SIG-M5 treated with dmso at 0.1 percent for 504 hours (cell line): Measurements from ENCODE around the gene CD52.

Experiments used
- DNase-seq: peaks from one replicate; lab custom pipeline; 2025; ENCODE audit not compliant: unreplicated experiment; lab: John Stamatoyannopoulos, UW

The CD52 gene

DNA sequence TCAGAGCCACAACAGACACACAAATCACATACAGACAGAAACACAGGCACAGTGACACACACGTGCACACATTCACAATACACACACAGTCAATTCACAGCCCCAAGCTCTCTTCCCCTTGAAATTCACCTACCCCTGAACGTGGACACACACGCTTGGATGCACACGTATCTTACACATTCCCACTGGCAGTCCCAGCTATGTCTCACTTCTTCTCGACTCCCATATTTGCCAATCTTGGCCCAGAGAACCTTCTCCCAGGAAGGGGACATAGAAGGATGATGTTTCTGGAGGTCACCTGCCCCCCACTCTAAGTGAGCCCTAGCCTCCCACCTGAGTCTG is 34.6 kb downstream of the CD52 start:
- no peak for DNase-seq

GRCh38 chr1:26353210-26353859 is 35.6 kb downstream of the CD52 start:
- no peak for DNase-seq

- peak; percentile 30 for DNase-seq
Measured at GRCh38 chr1:26353976-26354820, 36.4 kb downstream of the CD52 start, which contains the start of gene CRYBG2. CRYBG2 (minus strand) TSS chr1:26354130; CDS start chr1:26346657, 7,473 bp downstream.

DNA sequence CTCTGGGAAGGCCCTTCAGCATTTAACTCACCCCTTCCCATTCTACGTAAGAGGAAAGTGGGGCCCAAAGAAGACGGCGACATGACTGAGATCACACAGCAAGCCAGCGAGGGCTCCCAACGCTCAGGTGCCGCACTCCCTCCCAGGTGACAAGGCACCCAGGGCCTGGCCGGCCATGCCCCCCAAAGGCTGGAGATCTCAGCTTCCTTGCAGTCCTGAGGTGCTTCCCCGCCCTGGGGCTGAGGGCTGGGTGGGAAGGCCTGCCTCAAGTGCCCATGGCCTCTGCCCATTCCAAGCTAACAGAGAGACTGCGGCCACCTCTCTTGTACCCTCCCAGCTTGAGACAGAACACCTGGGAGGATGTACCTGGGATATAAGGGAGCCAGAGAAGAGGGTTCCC is 37.2 kb downstream of the CD52 start:
- DNase-seq, result no peak

- no peak for DNase-seq
Measured at GRCh38 chr1:26356106-26356505, 38.3 kb downstream of the CD52 start.

DNA sequence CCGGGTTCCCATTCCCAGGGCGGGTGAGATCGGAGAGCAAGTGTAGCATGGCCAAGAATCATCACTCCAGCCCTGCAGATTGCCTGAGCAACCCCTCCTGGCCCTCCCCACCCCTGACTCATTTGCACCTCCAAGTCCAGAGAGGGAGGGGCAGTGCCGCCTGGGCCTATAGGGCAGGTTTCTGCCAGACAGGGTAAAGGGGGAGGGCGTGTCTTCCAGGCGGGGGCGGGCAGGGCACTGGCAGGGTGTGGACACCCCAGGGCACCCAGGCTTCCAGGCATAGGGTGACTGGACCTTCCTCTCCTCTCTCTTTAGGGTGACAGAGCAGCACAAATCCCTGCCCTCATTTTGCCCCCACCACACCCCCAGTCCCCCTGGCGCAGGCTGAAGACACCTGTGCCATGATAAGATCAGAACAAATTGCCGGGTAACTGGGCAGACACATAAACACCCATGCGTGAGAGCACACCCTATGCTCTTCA is 39.4 kb downstream of the CD52 start:
- no peak for DNase-seq

DNA sequence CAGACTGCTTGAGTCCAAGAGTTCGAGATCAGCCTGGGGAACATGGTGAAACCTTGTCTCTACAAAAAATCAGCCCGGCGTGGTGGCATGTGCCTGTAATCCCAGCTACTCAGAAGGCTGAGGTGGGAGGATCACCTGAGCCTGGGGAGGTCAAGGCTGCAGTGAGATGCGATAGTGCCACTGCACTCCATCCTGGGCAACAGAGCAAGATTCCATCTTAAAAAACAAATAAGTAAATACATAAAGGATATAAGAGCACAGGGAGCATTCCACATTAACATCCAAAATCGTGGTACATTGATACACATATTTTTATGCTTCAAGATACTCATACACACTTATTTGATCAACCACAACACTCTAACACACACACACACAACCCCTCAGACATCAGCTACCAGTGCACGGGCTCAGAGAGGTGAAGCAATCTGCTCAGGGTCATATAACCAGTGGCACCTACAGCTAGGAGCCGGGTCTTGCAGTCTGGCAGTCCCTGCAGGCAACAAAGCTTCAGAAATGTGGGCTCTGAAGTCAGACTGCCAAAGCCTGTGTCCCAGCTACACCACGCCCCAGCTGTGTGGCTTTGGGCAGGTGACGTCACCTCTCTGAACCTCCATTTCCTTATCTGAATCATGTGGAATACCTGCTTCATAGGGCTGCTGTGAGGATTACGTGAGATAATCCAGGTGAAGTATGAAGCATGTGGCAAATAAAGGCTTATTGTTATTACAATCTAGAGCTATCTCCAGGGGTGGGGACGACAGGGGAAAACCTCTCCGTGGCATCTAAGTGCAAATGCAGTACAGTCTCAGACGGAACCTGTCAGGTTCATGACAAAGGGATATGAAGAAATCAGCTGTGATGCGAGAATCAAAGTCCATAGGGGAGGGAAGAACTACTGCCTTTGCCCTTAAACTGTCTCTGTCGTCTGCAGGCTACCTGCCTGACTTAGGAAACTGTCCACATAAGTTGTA is 40.9 kb downstream of the CD52 start:
- peak; percentile 10 for DNase-seq

GRCh38 chr1:26359981-26360806 is 42.4 kb downstream of the CD52 start:
- DNase-seq, result no peak

GRCh38 chr1:26360807-26361604 is 43.2 kb downstream of the CD52 start:
- no peak for DNase-seq

- no peak for DNase-seq
Measured at GRCh38 chr1:26361605-26362122, 43.9 kb downstream of the CD52 start.

GRCh38 chr1:26362331-26362730 is 44.6 kb downstream of the CD52 start:
- DNase-seq, result no peak

DNA sequence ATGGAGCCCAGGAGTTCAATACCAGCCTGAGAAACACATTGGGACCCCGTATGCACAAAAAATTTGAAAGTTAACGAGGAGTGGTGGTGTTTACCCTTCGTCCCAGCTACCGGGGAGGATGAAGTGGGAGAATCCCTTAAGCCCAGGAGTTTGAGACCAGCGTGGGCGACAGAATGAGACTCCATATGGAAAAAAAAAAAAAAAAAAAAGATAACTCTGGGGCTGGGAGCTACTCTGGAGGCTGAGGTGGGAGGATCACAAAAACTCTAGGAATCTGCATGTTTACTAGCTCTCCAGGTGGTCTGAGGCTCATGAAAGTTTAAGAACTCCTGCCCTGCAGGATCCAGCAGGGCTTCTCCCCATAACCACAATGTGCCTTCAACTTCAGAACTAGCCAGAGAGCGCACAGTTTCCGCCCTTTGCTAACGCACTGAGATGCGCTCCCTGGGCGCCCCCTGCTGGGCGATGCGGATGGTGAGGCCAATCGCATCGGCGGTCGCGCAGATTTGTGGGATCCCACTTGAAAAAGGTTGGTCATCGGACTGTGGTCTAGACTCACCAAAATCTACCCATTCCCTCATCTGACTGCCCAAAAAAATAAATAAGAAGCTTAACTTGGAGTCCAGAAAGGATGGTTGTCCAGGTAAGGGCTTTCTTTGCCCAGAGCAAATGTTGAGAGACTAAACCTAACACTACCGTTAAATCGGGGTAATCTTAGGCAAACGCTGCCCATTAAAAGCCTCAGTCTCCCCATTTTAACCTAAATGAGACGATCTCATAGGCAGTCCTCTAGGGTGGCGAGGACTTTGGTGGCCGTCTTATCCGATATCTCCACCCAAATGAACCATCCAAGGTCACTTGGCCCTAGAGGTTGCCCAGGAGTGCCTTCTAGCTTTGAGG is 46.0 kb downstream of the CD52 start:
- peak; percentile 78 for DNase-seq

- no peak for DNase-seq
Measured at GRCh38 chr1:26364956-26365355, 47.2 kb downstream of the CD52 start.

DNA sequence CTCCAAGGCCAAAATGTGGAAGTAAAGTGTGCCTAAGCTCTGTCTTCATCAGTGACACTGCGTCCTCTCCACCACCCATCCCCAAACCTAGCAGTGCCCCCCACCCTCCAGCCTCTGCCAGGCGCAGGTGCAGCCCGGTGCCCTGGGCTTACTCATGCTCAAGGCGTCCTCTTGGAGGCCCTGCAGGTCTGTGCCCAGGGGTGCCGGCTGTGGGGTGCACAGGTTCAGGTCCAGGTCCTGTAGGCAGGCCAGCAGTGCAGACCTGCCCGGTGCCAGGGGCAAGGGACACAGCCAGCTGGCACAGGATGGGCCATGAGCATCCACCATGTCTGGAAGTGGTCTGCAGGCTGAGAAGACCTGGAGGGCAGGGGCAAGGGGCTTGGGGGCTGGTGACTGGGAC is 49.7 kb downstream of the CD52 start:
- no peak for DNase-seq

DNA sequence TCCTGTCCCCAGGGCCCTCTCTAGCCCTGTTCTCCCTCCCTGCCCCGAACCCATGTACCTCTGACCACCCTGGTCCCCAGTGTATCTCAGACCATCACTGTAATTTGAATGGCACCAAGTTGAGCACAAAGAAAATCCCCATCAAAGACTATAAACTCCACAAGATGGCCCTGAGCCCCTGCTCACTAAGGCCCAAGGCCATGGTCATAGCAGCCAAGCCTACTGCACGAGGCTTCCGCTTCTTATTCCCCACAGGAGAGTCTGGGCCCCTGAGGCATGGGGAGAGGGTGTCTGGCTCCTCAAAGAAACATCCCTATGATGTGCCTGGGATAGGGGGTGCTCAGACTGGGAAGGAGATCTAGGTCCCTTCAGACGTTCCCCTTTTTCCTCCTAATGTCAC is 50.2 kb downstream of the CD52 start:
- DNase-seq, result no peak

- DNase-seq, result no peak
Measured at GRCh38 chr1:26368486-26368885, 50.7 kb downstream of the CD52 start.
